ENCODE data around the gene DMGDH.

DMGDH gene

DNA sequence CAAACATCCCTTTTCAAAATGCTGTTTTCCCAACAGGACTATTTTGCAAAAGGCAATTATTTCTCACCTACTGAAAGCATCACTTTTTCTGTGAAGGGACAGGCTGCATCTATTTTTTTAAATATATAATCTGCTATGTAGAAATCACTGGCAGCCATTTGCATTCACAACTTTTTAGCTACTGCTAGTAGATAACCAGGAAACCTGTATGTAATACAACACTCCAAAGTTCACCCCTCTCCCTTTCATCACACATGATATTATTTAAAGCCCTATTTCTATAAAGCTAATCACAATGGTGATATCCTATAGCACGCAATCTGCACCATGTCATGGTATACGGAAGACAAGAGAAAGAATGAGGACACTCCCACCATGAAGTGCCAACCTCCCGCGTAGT lies 9.8 kb downstream of the DMGDH start:
- no peak for FAIRE-seq

- no peak for FAIRE-seq
These were observed 12.6 kb downstream of the DMGDH start for GRCh38 chr5:79056847-79057246.

- FAIRE-seq, result no peak
These were observed 14.5 kb downstream of the DMGDH start for GRCh38 chr5:79055017-79055416.

DNA sequence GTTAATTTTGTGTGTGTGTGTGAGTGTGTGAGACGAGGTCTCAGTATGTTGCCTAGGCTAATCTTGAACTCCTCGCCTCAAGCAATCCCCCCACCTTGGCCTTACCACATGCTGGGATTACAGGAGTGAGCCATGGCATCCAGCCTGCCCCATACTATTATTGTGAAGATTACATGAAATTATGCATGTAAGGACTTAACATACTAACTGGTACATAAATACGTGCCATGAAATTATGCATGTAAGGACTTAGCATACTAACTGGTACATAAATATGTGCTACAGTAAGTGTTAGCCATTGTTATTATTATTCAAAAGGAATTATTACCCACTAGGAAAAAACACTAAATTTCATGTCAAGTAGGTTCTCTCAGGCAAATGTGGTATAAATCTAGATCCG lies 16.2 kb downstream of the DMGDH start:
- FAIRE-seq, result no peak

DNA sequence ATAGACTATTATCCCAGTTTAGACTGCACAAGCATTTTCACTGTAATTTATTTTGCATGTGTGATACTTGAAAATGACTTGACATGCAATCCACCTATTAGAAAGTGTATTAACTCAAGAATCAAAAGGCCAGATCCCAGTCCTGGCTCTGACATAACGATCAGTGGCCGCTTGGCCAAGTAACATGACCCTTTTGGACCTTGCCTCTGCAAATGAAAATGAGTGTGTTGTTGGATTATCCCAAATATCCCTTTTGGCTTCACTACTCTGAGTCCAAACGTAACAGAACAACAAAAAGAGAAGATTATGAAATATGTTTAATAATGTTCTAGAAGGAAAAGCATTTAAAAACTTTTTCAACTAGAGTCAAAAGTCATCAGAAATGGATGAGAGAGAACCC lies 19.0 kb downstream of the DMGDH start:
- no peak for FAIRE-seq

GRCh38 chr5:79048437-79048836 lies 21.0 kb downstream of the DMGDH start:
- FAIRE-seq, result no peak

DNA sequence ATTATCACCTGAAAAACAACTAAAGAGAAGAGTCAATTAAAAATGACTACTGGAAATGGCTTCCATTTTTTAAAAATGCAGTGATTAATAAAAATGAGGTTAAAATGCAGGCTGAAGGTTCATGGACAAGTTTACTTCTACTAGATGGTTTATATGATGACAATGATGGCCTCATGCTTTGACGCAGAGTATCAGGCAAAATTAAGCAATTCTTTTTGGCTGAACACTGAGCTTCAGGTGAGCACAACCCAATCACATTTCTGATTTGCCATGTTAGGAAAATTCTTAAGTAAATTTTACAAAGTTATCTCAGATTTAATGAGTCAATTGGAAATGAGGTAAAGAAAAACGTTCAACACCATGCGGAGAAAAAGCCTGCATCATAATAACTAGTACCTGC lies 22.3 kb downstream of the DMGDH start:
- FAIRE-seq, result no peak

DNA sequence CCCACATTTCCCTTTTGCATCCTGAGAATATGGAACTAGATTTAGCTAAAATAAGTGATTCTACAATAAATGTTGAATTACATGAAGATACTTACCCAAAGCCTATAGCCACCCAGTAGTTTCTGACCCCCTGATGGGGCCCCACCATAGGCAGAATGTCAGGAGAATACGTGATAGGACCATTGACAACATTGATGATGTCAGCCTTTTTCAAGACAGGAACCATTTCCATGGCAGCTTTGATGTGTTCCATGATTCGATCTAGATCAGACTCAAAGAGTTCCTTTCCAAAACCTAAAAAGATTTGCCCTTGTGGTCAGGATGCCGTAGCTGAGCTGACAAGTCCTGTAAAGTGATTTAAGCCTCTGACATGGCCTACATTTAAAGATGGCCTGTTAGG lies 27.3 kb downstream of the DMGDH start:
- no peak for FAIRE-seq

DNA sequence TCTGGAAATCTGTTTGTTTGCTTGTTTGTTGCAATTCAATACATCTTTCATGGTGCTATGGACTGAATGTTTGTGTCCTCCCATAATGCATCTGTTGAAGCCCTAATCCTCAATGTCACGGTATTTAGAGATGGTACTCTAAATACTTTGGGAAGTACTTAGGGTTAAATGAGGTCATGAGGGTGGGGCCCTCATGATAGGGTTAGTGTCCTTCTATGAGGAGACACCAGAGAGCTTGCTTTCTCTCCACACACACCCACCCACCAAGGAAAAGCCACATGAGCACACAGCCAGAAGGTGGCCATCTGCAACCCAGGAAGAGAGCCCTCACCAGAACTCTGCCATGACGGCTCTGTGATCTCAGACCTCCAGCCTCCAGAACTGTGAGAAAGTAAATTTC lies 32.7 kb downstream of the DMGDH start:
- no peak for FAIRE-seq

DNA sequence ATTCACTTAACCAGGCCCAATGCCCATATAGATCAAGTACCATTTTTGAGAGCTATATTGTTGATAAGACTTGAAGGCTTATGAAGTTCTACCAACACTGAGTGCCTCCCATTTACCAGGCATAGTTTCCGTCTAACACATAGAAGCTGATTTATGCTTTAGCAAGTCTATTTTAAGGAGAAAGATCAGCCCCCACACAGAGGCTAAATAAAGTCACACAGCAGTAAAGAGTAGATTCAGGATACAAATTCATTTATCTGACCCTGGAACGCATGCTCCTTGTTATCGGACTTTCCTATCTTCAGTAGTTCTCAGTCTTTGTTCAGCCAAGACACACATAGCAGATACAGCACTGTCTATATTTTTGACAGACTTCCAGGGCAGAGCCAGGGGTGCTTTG lies 34.2 kb downstream of the DMGDH start:
- FAIRE-seq, result no peak

DNA sequence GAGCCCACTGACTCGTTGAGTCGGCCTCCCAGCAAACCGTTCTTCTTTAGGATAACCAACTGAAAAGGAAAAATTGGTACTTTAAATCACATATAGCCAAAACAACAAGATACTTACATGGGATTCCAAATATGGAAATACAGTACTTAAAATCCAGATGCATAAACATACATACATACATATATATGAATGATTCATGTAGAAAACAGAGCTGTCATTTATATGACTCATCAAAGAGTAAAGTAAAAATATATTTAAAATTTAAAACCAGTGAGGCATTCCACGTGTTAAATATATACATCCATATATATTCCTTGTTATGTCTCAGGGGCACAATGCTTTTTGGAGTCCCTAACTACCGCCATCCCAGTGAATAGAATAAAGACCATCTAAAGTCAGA lies 36.7 kb downstream of the DMGDH start:
- no peak for FAIRE-seq

DNA sequence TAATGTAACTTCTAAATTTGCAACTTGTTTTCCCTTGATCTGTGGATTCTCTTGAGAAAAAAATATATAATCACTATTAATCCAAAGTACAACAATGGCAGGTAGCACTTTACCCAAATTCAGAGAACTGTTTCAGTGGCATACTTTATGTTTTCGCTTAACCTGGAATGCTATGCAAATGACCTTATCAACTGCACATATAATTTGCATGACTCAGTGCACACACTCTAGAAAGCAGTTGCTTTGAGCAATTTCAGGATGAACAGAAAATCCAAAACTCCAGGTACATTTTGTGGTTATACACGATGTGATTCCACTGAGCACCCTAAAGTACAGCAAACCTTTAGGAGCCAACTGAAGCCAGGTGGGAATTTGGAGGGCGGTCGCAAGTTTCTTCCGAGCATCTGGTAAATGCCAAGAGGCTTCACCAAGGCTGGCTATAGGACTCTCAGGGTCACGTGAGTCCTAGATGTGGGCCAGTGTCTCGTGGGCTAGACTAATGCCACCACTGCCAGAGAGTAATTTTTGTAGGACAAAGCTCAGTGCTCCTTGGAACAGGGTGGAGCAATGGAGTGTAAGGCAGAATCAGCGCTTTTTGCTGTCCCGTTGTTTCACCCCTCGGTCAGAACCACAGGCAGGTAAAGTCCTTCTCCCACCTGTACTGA lies 37.3 kb downstream of the DMGDH start:
- FAIRE-seq, result no peak

- FAIRE-seq, result no peak
These were observed 38.0 kb downstream of the DMGDH start for GRCh38 chr5:79031485-79031867.

- FAIRE-seq, result no peak
These were observed 38.6 kb downstream of the DMGDH start for GRCh38 chr5:79030663-79031484.

GRCh38 chr5:79025054-79025472 lies 44.4 kb downstream of the DMGDH start:
- peak; percentile 92 for FAIRE-seq

DNA sequence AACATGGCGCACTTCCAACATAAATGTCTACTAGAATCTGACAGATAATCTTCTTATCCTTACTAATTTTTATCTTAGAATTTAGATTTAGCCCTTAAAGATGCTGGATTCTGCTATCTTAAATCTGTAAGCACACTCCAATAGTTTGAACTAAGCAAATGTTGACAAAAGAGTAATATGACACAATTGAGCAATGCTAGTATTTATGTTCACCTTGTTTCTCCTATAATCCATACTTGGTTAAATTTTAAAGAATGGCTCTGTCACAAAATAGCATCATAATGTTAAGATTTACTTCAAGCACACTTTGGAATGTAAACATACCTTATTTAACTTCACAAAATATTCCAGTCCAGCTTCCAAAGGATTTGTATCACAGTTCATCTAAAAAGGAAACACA lies 45.5 kb downstream of the DMGDH start:
- FAIRE-seq, result no peak

DNA sequence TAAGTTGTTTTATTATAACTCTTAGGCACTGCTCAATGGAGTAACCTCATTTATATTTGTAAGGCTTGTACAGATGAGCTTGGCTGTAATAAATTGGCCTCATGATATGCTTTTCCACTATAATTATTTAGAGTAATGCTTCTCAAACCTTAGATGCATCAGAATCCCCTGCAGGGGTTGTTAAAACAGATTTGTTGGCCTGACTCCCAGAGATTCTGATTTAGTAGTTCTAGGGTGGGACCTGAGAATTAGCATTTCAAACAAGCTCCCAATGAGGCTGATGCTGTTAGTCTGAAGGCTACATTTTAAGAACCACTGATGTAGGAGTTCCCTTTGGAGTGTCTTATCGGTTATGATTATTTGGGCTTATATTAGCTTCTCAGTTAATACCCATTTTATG lies 46.1 kb downstream of the DMGDH start:
- no peak for FAIRE-seq

- FAIRE-seq, result no peak
These were observed 46.7 kb downstream of the DMGDH start for GRCh38 chr5:79022771-79023170.

- FAIRE-seq, result no peak
These were observed 47.7 kb downstream of the DMGDH start for GRCh38 chr5:79021753-79022152.

- FAIRE-seq, result peak; percentile 91
These were observed 48.5 kb downstream of the DMGDH start for GRCh38 chr5:79020861-79021561.

GRCh38 chr5:79014631-79015030 lies 54.8 kb downstream of the DMGDH start:
- FAIRE-seq, result no peak

DNA sequence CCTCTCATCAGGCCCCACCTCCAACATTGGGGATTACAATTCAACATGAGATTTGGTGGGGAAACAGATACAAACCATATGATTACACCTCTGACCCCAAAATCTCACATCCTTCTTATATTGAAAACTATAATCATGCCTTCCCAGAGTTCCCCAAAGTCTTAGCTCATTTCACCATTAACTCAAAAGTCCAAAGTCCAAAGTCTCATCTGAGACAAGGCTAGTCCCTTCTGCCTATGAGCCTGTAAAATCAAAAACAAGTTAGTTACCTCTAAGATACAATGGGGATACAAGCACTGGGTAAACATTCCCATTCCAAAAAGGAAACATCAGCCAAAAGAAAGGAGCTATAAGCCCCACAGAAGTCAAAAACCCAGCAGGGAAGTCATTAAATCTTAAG lies 57.6 kb downstream of the DMGDH start:
- no peak for FAIRE-seq

GRCh38 chr5:79011219-79011836 lies 58.1 kb downstream of the DMGDH start:
- FAIRE-seq, result no peak

- no peak for FAIRE-seq
These were observed 61.1 kb downstream of the DMGDH start for GRCh38 chr5:79008362-79008761.

Data from islet of Langerhans (tissue), 1 donor.